Bronchial epithelial cell (primary cell): ENCODE data around the gene NDE1. TPM values are rescaled to one million over a fixed set of nuclear protein-coding genes. Genes with fewer than 3 reads are reported as not detected.

Experiments used
- DNase-seq: peaks from one replicate; pipeline ENCODE4 v3.0.0-alpha.2; 2010; ENCODE audit warnings: low read depth
- FAIRE-seq: peaks from 2 replicates; lab custom pipeline; 2011; peaks lifted over from hg19 to GRCh38; lab: Jason Lieb, UNC
- H3K27me3 ChIP-seq: 2 replicates; pipeline ENCODE4 v1.5.1; 2011; ENCODE audit warnings: low read length; ENCODE audit not compliant: control insufficient read depth, insufficient read depth
- H3K36me3 ChIP-seq: 2 replicates; pipeline ENCODE4 v1.5.1; 2011; ENCODE audit warnings: low read length; ENCODE audit not compliant: control insufficient read depth, insufficient read depth
- H3K4me3 ChIP-seq: 2 replicates; pipeline ENCODE4 v1.5.1; 2011; ENCODE audit warnings: mild to moderate bottlenecking, low read depth, low read length, control low read depth
- total RNA-seq: library from RNA; depleted of rRNA; stranded (reverse); fragments of >200 nt; gene quantifications from 2 replicates; pipeline ENCODE4 v1.2.1, GENCODE V29; 2014
- TF ChIP-seq, protein P1 (sequence below): IDR thresholded peaks from 2 replicates; pipeline ENCODE4 v1.5.1; 2011; ENCODE audit warnings: mild to moderate bottlenecking, moderate library complexity, low read length, control low read depth, inconsistent platforms; ENCODE audit not compliant: insufficient read depth, severe bottlenecking

Gene NDE1
- total RNA-seq, 1 donor from 2014 or later: 74.2 TPM

DNA sequence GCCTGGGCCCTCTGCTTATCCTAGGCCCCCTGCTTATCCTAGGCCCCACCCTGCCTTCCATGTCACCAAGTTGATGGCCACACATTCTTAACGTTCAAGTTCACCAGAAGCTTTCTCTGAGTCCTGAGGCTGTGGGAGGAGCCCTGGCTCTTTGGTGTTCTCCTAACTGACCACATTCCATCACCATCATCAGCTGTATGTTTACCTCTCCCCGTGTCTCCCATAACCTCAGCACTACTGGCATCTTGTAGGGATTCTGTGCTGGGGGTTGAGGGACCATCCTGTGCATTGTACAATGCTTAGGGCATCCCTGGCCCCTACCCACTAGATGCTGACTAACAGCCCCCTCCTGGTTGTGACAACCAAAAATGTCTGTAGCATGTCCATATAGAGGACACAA is 99.3 kb downstream of the NDE1 start:
- DNase-seq (no peak), FAIRE-seq (no peak)
- Histone ChIP-seq H3K36me3 (no peaks in the 10 kb centered on the region), H3K4me3 (no peak overlapping the region), H3K27me3 (no peaks in the 10 kb centered on the region)
- TF ChIP-seq, protein P1, sequence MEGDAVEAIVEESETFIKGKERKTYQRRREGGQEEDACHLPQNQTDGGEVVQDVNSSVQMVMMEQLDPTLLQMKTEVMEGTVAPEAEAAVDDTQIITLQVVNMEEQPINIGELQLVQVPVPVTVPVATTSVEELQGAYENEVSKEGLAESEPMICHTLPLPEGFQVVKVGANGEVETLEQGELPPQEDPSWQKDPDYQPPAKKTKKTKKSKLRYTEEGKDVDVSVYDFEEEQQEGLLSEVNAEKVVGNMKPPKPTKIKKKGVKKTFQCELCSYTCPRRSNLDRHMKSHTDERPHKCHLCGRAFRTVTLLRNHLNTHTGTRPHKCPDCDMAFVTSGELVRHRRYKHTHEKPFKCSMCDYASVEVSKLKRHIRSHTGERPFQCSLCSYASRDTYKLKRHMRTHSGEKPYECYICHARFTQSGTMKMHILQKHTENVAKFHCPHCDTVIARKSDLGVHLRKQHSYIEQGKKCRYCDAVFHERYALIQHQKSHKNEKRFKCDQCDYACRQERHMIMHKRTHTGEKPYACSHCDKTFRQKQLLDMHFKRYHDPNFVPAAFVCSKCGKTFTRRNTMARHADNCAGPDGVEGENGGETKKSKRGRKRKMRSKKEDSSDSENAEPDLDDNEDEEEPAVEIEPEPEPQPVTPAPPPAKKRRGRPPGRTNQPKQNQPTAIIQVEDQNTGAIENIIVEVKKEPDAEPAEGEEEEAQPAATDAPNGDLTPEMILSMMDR: no peak

DNA sequence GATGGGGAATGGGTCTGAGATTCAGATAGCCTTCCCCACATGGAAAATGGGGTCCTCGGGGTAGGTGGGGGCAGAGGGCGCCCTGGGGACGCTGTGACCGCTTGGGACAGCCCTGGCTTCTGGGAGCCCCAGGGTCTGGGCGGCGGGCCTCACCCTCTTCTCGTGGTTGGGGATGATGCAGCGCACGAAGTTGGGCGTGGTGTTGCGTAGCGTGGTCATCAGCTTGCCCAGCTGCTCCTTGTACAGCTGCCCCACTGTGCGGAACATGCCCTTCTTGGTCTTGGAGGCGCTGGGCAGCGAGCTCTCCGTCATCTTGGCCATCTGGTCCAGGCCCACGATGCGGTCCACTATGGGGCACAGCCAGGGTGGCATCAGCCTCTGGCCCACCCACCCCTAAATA is 99.9 kb downstream of the NDE1 start:
- no peak overlapping the region for H3K4me3 ChIP-seq
- TF ChIP-seq, protein P1: no peak
- FAIRE-seq (no peak), DNase-seq (no peak)
- no peaks in the 10 kb centered on the region for H3K27me3 ChIP-seq
- no peaks in the 10 kb centered on the region for H3K36me3 ChIP-seq

DNA sequence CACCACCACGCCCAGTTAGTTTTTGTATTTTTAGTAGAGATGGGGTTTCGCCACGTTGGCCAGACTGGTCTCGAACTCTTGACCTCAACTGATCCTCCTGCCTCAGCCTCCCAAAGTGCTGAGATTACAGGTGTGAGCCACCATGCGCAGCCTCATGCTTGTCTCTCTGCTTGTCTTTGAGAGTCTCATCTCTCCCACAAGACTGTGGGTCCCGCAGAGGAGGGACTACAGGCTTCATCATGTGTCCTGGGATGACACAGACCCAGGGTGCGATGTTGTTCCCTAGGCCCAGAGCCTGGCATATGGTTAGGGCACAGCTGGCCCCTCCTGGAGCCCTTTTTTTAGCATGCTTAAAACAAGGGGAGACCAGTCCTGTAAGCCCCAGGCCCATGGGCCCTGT is 101.9 kb downstream of the NDE1 start:
- TF ChIP-seq, protein P1: no peak
- DNase-seq (no peak), FAIRE-seq (no peak)
- no peaks in the 10 kb centered on the region for H3K27me3 ChIP-seq
- no peak overlapping the region for H3K4me3 ChIP-seq
- H3K36me3 ChIP-seq: no peaks in the 10 kb centered on the region

DNA sequence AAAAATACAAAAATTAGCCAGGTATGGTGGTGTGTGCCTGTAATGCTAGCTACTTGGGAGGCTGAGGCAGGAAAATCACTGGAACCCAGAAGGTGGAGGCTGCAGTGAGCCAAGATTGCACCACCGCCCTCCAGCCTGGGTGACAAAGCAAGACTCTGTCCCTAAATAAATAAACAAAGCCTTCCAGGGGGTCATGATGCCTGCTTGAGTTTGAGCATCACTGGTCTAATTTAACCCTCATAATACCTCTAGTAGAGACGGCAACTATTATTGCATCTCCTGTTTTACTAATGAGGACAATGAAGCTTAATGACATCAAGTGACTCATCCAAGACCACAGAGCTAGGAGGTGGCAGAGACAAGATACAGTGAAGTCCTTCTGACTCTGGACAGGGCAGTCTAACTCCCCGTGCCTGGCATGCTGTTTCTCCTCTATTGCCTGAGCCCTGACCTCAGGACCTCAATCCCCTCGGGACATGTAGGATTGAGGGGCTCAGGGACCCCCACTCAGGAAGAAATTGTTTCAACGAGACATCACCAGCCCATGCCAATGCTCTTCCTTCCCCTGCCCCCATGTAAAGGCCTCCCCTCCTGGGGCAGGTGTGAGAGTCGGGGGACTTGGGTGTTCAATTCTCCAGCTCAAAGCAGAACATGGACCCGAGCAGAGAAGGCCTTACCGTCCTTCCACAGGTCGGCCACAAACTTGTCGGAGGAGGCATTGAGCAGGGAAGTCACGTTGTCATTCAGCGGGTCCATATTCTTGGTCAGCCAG is 102.9 kb downstream of the NDE1 start:
- no peak for DNase-seq
- Histone ChIP-seq H3K4me3 (no peak overlapping the region), H3K27me3 (no peaks in the 10 kb centered on the region), H3K36me3 (no peaks in the 10 kb centered on the region)
- no peak for FAIRE-seq
- TF ChIP-seq, protein P1: no peak

DNA sequence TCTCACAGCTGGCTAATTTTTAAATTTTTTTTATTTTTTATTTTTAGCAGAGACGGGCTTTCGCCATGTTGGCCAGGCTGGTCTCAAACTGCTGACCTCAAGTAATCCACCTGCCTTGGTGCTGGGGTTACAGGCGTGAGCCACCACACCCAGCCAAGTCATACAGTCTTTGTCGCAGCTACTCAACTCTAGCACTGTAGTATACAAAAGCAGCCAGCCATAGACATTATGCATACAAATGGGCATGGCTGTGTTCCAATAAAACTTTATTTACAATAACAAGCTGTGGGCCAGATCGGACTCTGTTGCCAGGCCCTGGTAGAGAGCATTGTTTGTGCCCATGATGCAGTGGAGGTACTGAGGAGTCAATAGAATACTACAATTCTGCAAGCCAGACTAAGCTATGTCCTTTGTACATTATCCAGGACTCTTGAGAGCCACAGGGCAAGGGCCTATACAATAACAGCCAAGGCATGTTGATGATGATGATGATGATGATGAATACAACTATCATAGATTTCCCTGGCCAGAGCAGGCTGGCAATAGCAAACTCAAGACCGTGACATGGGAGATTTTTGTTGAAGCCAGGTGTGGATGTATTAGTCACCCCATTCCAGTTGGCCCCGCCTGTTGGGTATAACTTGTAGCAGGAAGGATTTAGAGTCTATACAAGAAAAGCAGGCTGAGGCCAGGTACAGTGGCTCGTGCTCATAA is 104.9 kb downstream of the NDE1 start:
- TF ChIP-seq, protein P1: no peak
- Histone ChIP-seq H3K27me3 (no peaks in the 10 kb centered on the region), H3K36me3 (no peaks in the 10 kb centered on the region), H3K4me3 (no peak overlapping the region)
- DNase-seq (peak; percentile 60), FAIRE-seq (no peak)

DNA sequence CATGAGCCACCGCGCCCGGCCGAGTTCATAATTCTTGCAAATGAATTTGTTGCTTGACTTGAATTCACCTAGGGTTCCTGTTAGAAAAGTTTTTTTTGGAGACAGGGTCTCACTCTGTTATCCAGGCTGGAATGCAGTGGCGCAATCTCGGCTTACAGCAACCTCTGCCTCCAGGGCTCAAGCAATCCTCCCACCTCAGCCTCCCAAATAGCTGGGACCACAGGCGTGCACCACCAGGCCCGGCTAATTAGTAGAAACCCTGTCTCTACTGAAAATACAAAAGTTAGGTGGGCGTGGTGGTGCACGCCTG is 107.0 kb downstream of the NDE1 start:
- no peak for FAIRE-seq
- H3K4me3 ChIP-seq: no peak overlapping the region
- DNase-seq: no peak
- no peaks in the 10 kb centered on the region for H3K27me3 ChIP-seq
- TF ChIP-seq, protein P1: no peak
- H3K36me3 ChIP-seq: no peaks in the 10 kb centered on the region
